CD4-positive, alpha-beta T cell (primary cell): ENCODE results near the gene ANKRD37. TPM values are rescaled to one million over a fixed set of nuclear protein-coding genes. Genes with fewer than 3 reads are reported as not detected.

Experiments used
- ATAC-seq: fragments of 200-7000 bp; cut with Tn5 transposase; one replicate; pipeline ENCODE4 v1.10.0; 2022; ENCODE audit warnings: mild to moderate bottlenecking; ENCODE audit not compliant: poor library complexity
- CTCF ChIA-PET: fragments of 350-600 bp; sonication (Branson Sonifier 250); formaldehyde crosslinking; loops from one replicate; lab custom pipeline; 2021; ENCODE audit warnings: antibody characterized with exemption, inconsistent platforms; lab: Charles Lee
- POLR2A ChIA-PET: fragments of 350-600 bp; sonication (Branson Sonifier 250); formaldehyde crosslinking; loops from one replicate; lab custom pipeline; 2021; ENCODE audit warnings: antibody characterized with exemption, inconsistent platforms; lab: Charles Lee
- DNase-seq, 14 experiments: peaks; one replicate each; pipeline ENCODE4 v3.0.0-alpha.2; 2013 to 2020; ENCODE audit warnings: mixed read lengths in 2 of 14
- H3K27ac ChIP-seq, 2 donors: one replicate each; pipeline versions ENCODE4 v1.5.1 to v1.7.0; 2013; ENCODE audit warnings: low read length in 2 of 2, low read depth in 1 of 2, mild to moderate bottlenecking in 1 of 2
- H3K27me3 ChIP-seq, 2 experiments: 1 replicate in 1 of 2; 2 replicates in 1 of 2; pipeline versions ENCODE4 v1.6.1 to v1.7.0; 2013; ENCODE audit warnings: low read length in 2 of 2, control low read depth in 1 of 2, mild to moderate bottlenecking in 1 of 2, moderate library complexity in 1 of 2; ENCODE audit not compliant: insufficient read depth in 2 of 2, control insufficient read depth in 1 of 2
- H3K36me3 ChIP-seq: one replicate; pipeline ENCODE4 v1.6.1; 2013; ENCODE audit warnings: low read length, control low read depth; ENCODE audit not compliant: insufficient read depth
- H3K4me1 ChIP-seq: one replicate; pipeline ENCODE4 v1.6.1; 2013; ENCODE audit warnings: low read length, control low read depth; ENCODE audit not compliant: insufficient read depth
- H3K4me3 ChIP-seq: one replicate; pipeline ENCODE4 v1.5.1; 2013; ENCODE audit warnings: mild to moderate bottlenecking, low read length, moderate library complexity
- H3K9me3 ChIP-seq, 2 experiments: 1 replicate in 1 of 2; 2 replicates in 1 of 2; pipeline versions ENCODE4 v1.6.1 to v1.7.0; 2013; ENCODE audit warnings: low read length in 2 of 2, mild to moderate bottlenecking in 2 of 2, control low read depth in 1 of 2, moderate library complexity in 1 of 2; ENCODE audit not compliant: control insufficient read depth in 1 of 2, insufficient read depth in 1 of 2
- H3K27ac Mint-ChIP-seq: one replicate; pipeline ENCODE4 v1.8.0; 2020; ENCODE audit warnings: mixed read lengths
- H3K27me3 Mint-ChIP-seq: one replicate; pipeline ENCODE4 v1.8.0; 2021; ENCODE audit warnings: mixed read lengths
- H3K36me3 Mint-ChIP-seq: one replicate; pipeline ENCODE4 v1.8.0; 2021; ENCODE audit warnings: low read depth, mixed read lengths
- H3K4me1 Mint-ChIP-seq: one replicate; pipeline ENCODE4 v1.8.0; 2021; ENCODE audit warnings: low read depth, mixed read lengths
- H3K4me3 Mint-ChIP-seq: one replicate; pipeline ENCODE4 v1.8.0; 2020; ENCODE audit warnings: mild to moderate bottlenecking, mixed read lengths
- H3K9me3 Mint-ChIP-seq: one replicate; pipeline ENCODE4 v1.8.0; 2020; ENCODE audit warnings: mixed read lengths
- CTCF ChIP-seq: fragments of 200-600 bp; IDR thresholded peaks from one replicate; pipeline ENCODE4 v1.8.0; 2022; ENCODE audit warnings: antibody characterized with exemption, mild to moderate bottlenecking
- intact Hi-C, 2 experiments: fragments of 100-400 bp; cut with DNase I in 1 of 2; cut with micrococcal nuclease in 1 of 2; formaldehyde crosslinking; loops; one replicate each; pipeline versions ENCODE4 v1.15.1 to v1.9.0; 2023 to 2025; cut with DNase I, micrococcal nuclease
- total RNA-seq, 174 experiments: library from RNA in 2 of 174; stranded (reverse) in 2 of 174; gene quantifications; one replicate each; pipeline ENCODE4 v1.2.3 and lab custom pipeline; 2021 to 2026

ANKRD37 gene
- total RNA-seq, 2 experiments from 2014 or later, result 10.3 to 11.6 TPM

GRCh38 chr4:185435466-185435865, 38.8 kb downstream of the ANKRD37 start:
- H3K9me3 Mint-ChIP-seq, result no peaks in the 10 kb centered on the region
- no peak for DNase-seq
- intact Hi-C loops, result no loop called here

GRCh38 chr4:185437809-185438208, 41.2 kb downstream of the ANKRD37 start:
- no peak for DNase-seq
- no peak for TF ChIP-seq CTCF
- H3K9me3 ChIP-seq, result no peaks in the 10 kb centered on the region
- POLR2A ChIA-PET, result no interaction called here
- no peaks in the 10 kb centered on the region for H3K36me3 ChIP-seq
- CTCF ChIA-PET, result no interaction called here
- no peak for ATAC-seq
- peaks cover 15% of the 10 kb centered on the region for H3K27me3 Mint-ChIP-seq
- H3K4me3 ChIP-seq, result no peak overlapping the region
- H3K4me1 ChIP-seq, result no peaks in the 10 kb centered on the region
- H3K9me3 Mint-ChIP-seq, result no peaks in the 10 kb centered on the region
- H3K27ac Mint-ChIP-seq, result no peak overlapping the region
- H3K4me1 Mint-ChIP-seq, result no peaks in the 10 kb centered on the region
- H3K27ac ChIP-seq, result no peak overlapping the region
- no peak overlapping the region for H3K4me3 Mint-ChIP-seq
- H3K36me3 Mint-ChIP-seq, result no peaks in the 10 kb centered on the region
- intact Hi-C loops, result no loop called here
- H3K27me3 ChIP-seq, result peaks cover 2 to 6% of the 10 kb centered on the region in 2 experiments

More at GRCh38 chr4:185435466-185435865, 38.8 kb downstream of the ANKRD37 start:
- Histone ChIP-seq H3K4me3 (no peak overlapping the region), H3K27ac (no peak overlapping the region), H3K27me3 (peaks cover 2 to 3% of the 10 kb centered on the region in 2 experiments), H3K36me3 (no peaks in the 10 kb centered on the region), H3K4me1 (no peaks in the 10 kb centered on the region), H3K9me3 (no peaks in the 10 kb centered on the region)
- H3K36me3 Mint-ChIP-seq, result no peaks in the 10 kb centered on the region
- no peak for TF ChIP-seq CTCF
- H3K4me3 Mint-ChIP-seq, result no peak overlapping the region
- ChIA-PET POLR2A (no interaction called here), CTCF (no interaction called here)
- peaks cover 10% of the 10 kb centered on the region for H3K27me3 Mint-ChIP-seq
- ATAC-seq, result no peak
- no peaks in the 10 kb centered on the region for H3K4me1 Mint-ChIP-seq
- no peak overlapping the region for H3K27ac Mint-ChIP-seq

- POLR2A ChIA-PET, result no interaction called here
- H3K27me3 Mint-ChIP-seq, result peaks cover 12% of the 10 kb centered on the region
- Histone ChIP-seq H3K9me3 (no peaks in the 10 kb centered on the region), H3K4me3 (no peak overlapping the region), H3K27ac (no peak overlapping the region), H3K4me1 (no peaks in the 10 kb centered on the region), H3K36me3 (no peaks in the 10 kb centered on the region), H3K27me3 (peaks cover 2 to 6% of the 10 kb centered on the region in 2 experiments)
- no peak for ATAC-seq
- no peaks in the 10 kb centered on the region for H3K36me3 Mint-ChIP-seq
- no peaks in the 10 kb centered on the region for H3K9me3 Mint-ChIP-seq
- H3K4me1 Mint-ChIP-seq, result no peaks in the 10 kb centered on the region
- CTCF ChIA-PET, result no interaction called here
- TF ChIP-seq CTCF, result no peak
- no peak overlapping the region for H3K27ac Mint-ChIP-seq
- intact Hi-C loops, result no loop called here
- H3K4me3 Mint-ChIP-seq, result no peak overlapping the region
- no peak for DNase-seq
These were observed 44.8 kb downstream of the ANKRD37 start for GRCh38 chr4:185441479-185441878.
